Stimulated activated CD8-positive, alpha-beta memory T cell treated with anti-CD3 and anti-CD28 coated beads, Interleukin-12 subunit alpha, Interleukin-12 subunit beta, amount 100 ng/mL, for 4 hours (primary cell): ENCODE data around the gene GRK1.

ENCODE experiments used
- DNase-seq: peaks from one replicate; pipeline ENCODE4 v3.0.0-alpha.2; 2020; ENCODE audit warnings: low read depth

GRK1 gene

DNA sequence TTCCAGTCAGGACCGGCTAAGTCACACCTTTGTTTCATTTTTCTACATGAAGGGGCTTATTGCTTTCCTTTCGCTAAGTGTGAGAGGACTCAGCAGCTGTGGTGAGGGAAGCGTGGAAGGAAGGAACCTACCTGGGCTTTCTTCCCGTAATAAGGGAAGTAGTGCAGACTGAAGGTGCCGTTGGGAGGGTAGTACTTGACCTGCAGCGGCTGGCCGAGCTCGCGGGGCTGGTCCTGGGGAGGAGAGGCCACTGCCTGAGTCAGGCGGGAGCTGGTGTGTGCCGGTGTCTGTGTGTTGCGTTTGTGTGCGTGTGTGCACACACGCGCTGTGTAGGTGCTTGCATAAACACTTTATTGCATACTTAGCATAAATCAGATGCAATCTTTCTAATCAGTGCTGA is 16.7 kb upstream of the GRK1 start:
- no peak for DNase-seq

DNA sequence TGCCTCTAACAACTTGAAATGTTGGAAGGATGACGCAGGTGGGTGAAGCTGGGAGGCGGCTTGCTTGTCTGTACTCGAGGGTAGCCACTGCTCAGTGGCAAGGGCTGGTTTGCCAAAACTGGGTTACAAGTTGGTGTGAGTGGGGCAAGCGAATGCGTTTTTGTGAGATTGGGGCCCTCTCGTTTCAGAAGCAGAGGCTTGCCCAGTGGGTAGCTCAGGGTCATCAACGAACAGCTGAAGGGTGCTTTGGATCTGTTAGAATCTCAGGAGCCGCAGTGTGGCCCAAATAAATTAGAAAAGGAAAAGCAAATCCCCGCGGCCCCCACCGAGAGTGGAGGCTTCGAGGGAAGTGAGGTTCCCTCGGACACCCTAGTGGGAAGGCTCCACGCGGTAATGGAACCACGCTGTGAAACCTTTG is 16.3 kb upstream of the GRK1 start:
- no peak for DNase-seq

DNA sequence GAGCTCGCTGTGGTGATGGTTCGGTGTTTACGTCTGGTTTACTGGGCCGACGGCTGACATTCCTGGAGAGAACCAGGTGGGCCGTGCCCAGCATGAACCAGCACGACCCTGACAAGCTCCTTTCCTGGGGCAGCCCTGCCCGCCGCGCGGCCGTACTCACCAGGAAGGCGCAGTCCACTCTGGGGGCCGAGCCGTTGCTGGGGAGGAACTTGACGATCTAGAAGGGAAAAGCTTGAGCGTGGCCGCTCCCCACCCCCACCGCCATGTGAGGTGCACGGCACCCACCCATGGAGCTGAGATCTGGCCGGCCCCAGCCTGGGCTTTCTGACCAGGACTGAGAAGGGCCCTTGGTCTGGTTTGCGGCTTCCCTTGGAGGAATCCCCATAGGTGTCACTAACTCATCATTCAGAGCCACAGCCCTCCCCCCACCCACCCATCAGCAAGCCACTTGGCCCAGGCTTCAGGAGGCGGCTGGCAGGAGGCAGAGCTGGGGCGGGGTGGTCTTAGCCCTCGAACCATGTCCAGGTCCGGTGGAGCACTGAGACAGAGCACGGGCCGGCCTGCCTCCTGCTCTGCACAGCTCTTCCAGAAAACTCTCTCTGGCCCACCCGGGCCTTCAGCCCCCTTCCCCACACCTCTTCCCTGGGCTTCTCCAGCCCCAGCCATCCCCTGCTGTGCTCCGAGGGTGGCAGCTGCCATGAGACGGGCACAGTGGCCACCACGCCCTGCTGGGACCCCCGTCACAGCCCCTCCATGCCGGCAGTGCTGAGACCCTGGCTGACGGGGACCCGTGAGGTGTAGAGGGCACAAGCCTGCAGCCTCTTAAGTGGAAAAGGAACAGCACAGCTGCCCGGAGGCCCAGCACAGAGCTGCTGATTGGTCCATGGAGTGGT is 15.3 kb upstream of the GRK1 start:
- no peak for DNase-seq

DNA sequence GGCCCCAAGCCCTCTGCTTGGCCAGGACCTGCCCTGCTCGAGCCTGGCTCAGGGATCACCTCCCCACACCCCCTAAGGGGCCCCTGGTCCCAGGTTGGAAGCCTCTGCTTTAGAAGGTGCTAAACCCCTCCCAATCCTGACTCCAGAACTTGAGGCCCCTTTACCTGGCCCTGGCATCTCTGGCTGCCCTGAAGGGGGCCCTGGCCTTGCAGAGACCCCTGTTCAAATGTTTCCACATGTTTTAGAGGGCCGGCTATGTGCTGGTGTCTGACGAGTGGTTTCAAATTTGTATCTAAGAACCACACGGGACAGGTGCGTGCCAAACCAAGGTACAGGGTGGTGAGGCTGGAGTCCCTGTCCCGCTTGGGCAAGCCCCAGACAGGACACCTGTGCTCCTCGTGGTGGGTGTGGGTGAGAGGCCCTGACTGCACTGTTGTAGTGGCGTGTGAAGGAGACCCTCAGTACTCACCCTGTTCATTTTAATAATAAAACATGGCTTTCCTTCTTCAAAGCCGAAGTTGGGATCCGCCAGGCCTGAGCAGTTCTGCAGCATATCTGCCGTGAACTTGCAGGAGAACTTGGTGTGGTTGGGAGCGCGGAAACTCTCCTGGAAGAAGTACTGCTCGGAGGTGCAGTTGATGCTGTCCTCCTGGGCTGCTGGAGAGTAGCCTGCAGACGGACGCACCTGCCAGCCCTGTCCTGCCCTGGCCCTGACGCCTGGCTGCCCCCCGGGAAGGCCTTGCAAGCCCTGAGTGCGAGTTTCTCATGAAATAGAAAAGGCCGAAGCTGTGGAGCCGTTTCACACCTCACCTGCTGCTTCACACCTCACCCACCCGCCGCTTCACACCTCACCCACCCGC is 14.4 kb upstream of the GRK1 start:
- DNase-seq, result no peak

DNA sequence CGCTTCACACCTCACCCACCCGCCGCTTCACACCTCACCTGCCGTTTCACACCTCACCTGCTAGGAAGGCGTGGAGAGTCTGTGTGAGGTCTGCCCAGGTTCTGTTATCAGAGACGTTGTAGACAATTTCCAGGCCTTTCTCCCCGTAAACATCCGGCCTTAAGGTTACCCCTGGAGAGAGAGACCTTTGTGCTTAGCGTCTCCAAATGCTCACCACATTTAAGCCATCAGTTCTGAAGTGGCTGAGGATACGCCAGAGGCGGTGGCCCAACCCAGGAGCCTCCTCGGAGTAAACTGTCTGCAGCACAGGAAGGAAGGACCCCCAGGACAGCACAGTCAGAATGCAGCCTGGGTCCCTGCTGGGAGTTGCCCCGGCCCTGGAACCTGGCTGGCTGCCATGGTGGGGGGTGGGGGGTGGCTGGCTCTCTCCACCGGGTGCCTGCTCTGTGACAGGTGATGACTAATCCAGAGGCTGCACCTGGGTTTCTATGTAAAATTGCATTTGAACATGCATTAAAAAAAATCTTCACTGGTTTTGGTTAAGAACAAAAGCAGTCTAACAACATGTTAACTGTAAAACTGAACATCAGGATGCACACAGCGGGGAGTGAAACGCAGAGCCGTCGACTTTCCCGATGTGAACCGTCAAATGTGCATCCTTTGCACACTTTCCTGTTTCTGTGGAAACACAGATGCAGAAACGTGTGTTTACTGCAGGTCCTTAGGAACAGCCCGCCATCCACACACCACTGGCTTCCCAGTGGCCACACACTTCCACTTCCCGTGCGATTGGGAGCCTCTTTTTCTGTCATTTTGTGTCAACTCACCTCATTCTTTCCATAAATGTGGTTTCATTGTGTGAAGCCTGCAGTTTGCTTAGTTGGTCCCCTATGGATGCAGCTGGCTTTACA is 13.5 kb upstream of the GRK1 start:
- no peak for DNase-seq

DNA sequence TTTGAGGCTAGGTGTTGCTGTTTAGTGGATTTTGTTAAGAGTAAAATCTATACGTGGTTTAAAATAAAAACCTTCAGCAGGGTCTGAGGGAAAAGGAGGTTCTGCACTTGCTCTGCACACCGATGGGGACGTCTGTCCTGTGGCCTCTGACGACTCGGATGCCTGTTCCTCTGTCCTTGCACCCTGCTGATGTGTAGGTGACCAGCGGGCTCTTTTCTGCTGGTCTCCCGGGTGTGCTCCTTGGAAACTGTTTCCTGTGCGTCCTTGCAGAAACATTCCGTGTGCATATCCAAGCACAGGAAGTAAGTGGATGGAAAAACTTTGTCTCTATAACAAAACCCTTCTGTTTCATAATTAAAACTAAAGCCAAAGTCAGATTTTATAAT is 12.9 kb upstream of the GRK1 start:
- no peak for DNase-seq

DNA sequence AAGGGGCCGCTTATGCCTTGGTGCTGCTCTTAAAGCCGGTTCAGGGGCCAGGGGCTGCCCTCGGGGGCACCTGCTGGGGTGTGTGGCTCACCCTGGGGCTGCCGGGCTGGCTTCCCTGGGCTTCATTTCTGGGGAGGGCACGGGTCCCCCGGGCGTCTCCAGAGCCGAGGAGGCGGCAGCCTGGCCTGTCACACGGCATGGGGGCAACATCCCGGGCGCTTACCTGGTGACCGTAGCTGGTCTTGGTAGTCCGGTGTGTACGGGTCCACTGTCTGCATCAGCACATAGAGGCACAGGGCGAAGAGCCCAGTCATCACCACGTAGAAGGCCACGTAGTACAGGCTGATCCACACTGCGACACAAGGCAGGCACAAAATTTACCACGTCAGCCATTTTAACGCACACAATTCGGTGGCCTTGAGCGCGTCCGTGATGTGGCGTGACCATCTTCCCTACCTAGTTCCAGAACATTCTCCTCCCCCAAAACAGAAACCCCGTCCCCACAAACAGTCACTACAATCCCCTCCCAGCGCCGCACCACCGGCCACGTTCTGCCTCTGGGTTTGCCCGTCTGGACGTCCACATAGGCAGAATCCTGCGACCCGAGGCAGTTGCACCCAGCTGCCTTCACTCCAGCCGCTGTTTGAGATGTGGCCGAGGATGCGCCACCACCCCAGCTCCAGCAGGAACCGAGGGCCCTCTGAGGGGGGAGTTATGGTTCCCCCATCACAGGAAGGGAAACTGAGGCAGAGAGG is 12.3 kb upstream of the GRK1 start:
- DNase-seq, result no peak

DNA sequence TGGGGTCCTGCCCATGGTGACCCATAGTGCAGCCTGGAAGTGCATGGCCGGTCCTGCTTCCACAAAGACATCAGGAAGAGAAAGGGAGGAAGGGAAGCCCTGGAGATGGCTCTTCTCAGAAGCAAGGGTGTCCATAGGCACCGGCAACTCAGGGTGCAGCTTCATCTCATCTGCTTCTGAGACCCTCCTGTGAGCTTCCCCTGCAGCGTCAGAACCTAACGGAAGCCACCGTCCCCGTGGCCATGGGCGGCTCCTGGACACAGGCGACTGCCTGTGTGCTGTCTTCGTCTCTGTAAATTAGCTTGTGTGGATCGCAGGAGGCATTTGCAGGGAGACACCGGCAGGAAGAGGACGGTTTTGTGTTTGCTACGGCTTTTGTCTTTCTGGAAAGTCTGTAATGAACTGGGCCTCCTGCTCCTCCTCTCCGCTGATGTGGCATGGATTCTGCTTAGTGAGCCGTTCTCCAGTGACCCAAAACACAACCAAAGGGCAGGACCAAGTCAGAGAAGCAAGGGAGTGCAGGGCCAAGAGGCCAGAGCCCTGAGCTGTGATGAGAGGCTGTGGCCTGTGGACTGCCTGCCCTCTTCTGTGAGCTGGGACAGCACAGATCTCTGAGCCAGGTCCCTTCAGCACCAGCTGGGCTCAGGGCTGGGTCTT is 11.5 kb upstream of the GRK1 start:
- no peak for DNase-seq

DNA sequence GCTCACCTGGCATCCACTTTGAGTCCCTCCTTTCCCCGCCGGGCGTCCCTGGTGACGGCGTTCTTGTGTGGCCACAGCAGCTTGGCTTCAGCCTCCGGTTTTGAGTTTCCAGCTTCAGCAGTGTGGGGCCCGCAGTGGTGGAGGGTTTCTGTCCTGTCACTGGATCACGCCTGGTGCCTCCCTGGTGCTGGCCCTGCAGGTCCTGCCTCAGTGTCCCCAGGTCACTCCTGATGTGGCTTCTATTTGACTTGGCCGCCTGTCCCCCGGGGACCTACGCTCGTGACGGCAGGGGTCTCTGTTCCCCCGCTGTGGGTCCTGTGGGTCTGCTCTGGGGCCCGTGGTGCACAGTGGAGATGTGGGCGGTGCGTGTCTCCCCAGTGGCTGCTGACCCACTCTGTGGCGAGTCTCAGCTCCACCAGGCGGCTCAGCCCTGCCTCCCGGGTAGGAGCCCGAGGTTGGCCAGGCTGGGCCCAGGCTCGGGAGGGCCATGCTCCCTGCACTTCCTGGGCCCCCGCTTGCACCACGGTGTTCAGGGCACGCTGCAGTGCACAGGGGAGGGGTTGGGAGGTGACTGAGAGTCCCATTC is 10.9 kb upstream of the GRK1 start:
- DNase-seq, result no peak

DNA sequence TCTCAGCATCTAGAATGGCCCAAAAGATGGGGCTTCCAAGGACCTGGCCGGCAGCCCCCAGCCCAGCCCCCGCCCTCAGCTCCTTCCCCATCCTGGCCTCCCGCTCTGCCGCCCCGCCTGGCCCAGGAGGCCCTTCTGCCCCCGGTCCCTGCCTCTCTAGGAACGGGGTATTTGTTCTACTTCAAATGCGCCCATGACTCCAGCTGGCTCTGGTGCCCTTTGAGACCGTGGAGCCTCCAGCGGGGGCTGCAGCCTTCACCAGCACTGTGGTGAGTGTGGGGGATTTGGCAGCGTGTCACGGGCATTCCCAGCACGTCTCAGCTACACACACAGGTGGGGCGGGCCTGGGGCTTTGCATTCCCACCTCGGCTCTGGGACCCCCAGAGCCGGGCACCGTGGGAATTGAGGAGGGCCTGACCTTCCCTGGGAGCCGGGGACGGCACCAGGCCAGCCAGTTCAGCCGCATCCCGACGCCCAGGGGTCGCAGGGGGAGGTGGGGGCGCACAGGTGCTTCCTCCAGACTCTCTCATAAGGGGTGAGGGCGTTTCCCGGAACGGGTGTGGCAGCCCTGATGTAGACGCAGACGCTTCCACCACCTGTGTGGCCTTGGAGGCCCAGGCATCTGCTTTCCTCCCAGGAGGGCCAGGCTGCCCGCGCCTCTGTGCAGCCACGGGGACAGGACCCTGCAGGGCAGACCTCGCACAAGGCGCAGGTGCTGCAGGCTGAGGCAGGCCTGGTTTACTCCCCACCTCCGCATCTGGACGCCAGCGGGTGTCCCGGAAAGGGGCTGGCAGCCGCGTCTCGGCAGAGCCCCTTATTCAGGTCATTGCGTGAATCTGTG is 10.0 kb upstream of the GRK1 start:
- no peak for DNase-seq

DNA sequence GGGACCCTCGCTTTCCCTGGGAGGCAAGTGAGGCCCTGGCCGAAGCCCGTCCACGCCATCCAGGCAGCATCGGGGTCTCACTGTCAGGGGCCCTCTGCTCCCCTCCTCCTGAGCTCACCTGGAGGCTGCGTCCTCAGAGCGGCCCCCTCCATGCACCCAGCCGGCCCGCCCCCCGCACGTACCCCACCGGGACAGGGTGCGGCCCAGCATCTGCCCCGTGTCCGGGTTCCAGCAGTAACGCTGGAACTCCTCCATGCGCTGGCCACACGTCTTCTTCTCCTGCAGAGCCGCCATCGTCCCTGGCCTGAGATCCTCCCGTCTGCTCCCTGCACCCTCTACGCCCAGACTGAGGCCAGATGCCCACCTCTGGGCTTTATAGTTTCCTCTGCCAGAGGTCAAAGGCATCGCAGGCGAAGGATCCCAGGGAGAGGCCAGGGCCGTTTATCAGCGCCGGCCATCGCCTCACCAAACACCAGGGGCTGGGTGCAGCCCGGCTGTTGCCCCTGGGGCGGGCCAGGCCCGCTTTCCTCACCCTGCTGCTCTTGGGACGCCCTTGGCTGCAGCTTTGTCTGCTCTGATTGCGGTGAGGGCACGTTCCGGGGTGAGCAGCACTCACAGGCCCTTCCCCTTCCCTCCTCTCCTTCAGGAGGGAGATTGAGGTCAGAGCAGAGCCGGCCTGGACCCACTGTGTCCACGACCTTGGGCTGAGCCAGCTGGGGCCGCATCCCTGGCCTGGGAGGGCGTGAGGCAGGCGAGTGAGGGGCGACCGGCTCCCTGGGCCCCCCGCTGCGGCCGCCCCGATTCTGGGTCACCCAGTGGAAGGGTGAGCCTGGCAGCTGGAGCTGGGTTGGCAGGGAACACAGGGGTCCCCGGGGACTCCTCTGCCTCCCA is 8.9 kb upstream of the GRK1 start, which contains the start of gene ATP4B:
Gene ATP4B, minus strand, starts transcription at position 348 of the 891 bp plus-strand sequence. Its CDS starts 54 bp downstream, at position 294.
- DNase-seq, result no peak

DNA sequence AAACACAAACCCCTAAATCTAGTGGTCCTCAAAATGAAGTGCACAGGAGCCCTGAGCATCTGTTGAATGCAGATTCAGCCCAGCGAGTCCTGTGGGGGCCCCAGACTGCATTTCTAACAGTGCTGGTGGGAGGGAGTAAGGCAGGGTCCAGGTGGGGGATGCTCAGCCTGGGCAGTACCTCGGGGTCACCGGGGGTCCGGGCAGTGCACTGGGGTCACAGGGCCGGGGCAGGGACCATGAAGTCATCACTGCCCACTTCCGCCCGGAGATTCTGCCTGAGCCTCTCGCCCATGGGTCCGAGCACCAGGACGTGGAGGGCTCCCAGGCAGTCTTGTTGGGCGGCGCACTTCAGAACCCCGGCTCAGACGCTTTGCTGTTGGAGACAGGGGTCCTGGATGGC is 8.2 kb upstream of the GRK1 start:
- no peak for DNase-seq

DNA sequence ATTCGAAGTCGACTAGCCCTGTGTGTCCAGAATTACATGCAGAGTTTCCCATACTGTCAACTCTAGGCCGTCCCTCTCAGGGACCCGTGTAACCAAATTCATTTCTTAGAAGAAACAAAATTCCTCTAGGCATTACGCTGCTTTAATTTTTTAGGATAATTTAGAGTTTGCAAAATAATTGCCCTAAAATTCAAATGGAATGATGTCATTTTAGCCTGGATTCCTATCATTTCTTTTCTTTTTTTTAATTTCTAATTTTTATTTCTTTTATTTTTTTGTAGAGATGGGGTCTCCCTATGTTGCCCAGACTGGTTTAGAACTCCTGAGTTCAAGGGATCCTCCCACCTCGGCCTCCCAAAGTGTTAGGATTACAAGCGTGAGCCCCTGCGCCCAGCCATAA is 7.7 kb upstream of the GRK1 start:
- no peak for DNase-seq

DNA sequence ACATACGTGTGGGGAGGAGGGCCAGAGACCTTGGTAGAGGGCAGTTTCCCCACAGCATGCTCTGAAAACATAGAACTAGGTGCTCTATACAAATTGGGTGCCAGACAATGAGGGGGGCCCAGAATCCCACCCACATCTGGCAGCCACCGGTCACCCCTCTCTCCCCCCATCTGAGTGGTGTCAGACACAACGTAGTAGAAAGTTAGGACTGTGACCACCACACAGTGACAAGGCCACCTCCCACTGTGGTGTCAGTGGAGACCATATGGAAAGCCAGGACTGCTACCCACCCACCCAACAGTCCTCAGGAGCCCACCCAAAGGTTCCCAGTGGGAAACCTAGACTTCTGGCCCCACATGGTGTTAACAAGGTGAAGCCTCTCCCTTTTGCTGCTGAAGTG is 7.0 kb upstream of the GRK1 start:
- DNase-seq, result no peak

DNA sequence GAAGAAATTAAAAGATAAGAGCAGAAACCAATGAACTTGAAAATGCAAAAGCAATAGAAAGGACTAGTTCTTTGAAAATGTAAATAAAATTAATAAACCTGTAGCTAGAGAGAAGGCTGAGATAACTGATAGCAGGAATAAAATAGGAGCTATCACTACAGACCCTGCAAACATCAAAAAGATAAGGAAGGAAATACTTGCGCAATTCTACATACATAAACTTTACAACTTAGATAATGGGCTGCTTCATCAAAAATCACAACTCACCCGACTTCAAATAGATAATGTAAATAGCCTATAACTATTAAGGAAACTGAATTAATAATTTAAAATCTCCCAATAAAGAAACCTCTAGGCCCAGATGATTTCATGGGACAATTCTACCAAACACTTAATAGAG is 5.5 kb upstream of the GRK1 start:
- DNase-seq, result no peak

DNA sequence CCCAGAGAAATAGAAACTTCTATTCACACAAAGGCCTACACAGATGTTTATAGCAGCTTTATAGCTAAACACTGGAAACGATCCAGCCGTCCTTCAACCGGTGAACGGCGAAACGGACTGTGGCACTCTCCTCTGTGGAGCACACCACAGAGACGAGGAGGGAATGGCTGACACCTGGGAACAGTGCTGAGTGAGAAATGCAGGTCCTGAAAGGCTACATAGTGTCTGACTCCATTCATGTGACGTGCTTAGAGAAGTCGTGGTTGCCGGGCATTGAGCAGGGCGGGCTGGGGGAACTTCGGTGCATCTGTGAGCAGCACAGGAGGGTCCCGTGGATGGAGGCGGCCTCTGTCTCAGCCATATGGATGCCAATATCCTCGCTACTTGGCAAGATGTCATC is 3.1 kb upstream of the GRK1 start:
- DNase-seq, result no peak

DNA sequence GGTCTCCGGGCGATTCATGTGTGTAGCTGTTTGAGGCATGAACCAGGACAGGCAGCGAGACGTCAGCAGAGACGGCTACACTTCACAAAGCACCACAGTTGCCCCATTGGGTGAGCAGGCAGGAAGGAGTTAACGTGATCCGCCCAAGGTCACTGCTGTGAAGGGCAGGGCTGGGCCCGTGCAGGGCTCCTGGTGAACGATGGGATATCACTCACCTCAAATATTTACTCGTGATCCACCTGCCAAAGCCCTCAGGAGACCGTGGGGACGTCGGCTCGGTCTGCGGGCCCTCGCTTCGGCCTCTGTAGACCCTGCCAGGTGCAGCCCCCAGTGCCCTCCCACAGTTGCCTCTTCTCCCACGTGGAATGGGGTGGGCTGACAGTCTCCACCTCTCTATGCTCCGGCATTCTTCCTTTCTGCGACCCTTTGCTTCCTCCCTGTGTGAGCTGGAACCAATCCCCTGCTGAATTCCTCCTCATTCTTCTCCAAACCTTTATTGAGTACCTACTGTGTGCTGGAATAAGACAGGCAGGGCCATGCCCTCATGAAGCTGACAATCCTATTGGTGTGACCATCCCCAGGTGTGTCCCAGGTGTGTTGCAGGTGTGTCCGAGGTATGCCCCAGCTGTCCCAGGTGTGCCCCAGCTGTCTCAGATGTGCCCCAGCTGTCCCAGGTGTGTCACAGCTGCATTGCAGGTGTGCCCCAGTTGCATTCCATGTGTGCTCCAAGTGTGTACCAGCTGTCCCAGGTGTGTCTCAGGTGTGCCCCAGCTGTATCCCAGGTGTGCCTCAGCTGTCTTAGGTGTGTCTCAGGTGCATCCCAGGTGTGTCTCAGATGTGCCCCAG is 2.0 kb upstream of the GRK1 start:
- DNase-seq, result no peak
